GM21390 (cell line): Measurements from ENCODE around the gene PPP2R2B.
A peak's percentile ranks its signal among the peaks of the same experiment; 100 is the strongest.

Source experiments
- ATAC-seq: cut with Tn5 transposase; IDR thresholded peaks from one replicate; pipeline ENCODE4 v1.9.1; 2021; ENCODE audit not compliant: unreplicated experiment

Gene PPP2R2B

GRCh38 chr5:146888351-146888978, 9.9 kb upstream of the PPP2R2B start:
- no peak for ATAC-seq

- no peak for ATAC-seq
Measured at GRCh38 chr5:146884066-146884626, 5.6 kb upstream of the PPP2R2B start.

- no peak for ATAC-seq
Measured at GRCh38 chr5:146883511-146883910, 5.0 kb upstream of the PPP2R2B start.

- ATAC-seq, result no peak
Measured at GRCh38 chr5:146880966-146881365, 2.4 kb upstream of the PPP2R2B start.

- peak; percentile 31 for ATAC-seq
Measured at GRCh38 chr5:146877783-146878475, 628 bp downstream of the PPP2R2B start.

- no peak for ATAC-seq
Measured at GRCh38 chr5:146877178-146877681, 1.3 kb downstream of the PPP2R2B start.

GRCh38 chr5:146873186-146873917, 5.2 kb downstream of the PPP2R2B start:
- ATAC-seq, result no peak

- ATAC-seq, result no peak
Measured at GRCh38 chr5:146872188-146872587, 6.4 kb downstream of the PPP2R2B start.

- no peak for ATAC-seq
Measured at GRCh38 chr5:146867996-146868708, 10.4 kb downstream of the PPP2R2B start.

GRCh38 chr5:146866263-146866662, 12.3 kb downstream of the PPP2R2B start:
- no peak for ATAC-seq

- ATAC-seq, result no peak
Measured at GRCh38 chr5:146862641-146863040, 15.9 kb downstream of the PPP2R2B start.

- ATAC-seq, result no peak
Measured at GRCh38 chr5:146860213-146860893, 18.2 kb downstream of the PPP2R2B start.

GRCh38 chr5:146852089-146852488, 26.5 kb downstream of the PPP2R2B start:
- no peak for ATAC-seq

GRCh38 chr5:146851133-146851532, 27.4 kb downstream of the PPP2R2B start:
- no peak for ATAC-seq

GRCh38 chr5:146849694-146850303, 28.8 kb downstream of the PPP2R2B start:
- no peak for ATAC-seq

- ATAC-seq, result no peak
Measured at GRCh38 chr5:146848133-146848532, 30.4 kb downstream of the PPP2R2B start.

GRCh38 chr5:146840016-146840415, 38.5 kb downstream of the PPP2R2B start:
- no peak for ATAC-seq

- no peak for ATAC-seq
Measured at GRCh38 chr5:146836226-146836842, 42.2 kb downstream of the PPP2R2B start.

- no peak for ATAC-seq
Measured at GRCh38 chr5:146832985-146833732, 45.4 kb downstream of the PPP2R2B start.
